Measurements from ENCODE around the gene RAB29. TPM values are rescaled to one million over a fixed set of nuclear protein-coding genes. Genes with fewer than 3 reads are reported as not detected.

Gene RAB29
- total RNA-seq, 1 experiment from 2014 or later, result 18.1 TPM

DNA sequence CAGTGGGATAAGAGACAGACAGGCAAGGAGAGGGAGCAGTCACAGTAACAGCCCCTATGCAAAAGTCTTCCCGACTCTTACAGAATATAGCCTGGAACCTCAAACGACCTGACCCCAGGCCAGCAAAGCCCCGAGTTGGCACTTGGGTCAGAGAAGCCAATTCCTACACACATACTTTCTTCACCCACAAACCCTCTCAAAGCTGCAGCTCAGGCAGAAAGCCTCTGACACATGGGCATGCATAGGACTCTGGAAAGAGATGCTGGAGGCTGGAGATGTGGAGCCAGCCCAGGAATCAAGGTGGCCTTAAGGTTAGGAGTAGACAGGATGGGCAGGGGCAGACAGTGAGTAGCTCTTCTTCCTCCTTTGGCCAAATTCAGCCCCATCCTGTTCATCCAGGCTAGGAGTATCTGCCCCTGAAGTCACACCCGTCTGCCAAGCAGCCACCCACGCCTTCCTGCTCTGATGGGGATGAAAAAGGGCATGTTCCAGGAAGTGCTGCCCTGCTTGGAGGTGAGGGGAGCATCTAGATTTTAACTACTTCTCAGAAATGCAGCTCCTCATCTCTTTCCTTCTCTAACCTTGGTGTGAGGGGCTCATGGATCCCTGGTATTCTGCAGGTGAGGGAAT lies 29.9 kb upstream of the RAB29 start:
- no peaks in the 10 kb centered on the region for H3K9me3 ChIP-seq (replicated peaks)
- peaks cover 42% of the 10 kb centered on the region for H3K36me3 ChIP-seq
- H3K4me3 ChIP-seq, result no peak overlapping the region
- H3K4me1 ChIP-seq (replicated peaks), result no peaks in the 10 kb centered on the region
- H3K27ac ChIP-seq, result no peak overlapping the region
- no peaks in the 10 kb centered on the region for H3K27me3 ChIP-seq (replicated peaks)
- no peak for DNase-seq (ENCODE audit: low read depth in 1 of 2, low spot score in 2 of 2)

DNA sequence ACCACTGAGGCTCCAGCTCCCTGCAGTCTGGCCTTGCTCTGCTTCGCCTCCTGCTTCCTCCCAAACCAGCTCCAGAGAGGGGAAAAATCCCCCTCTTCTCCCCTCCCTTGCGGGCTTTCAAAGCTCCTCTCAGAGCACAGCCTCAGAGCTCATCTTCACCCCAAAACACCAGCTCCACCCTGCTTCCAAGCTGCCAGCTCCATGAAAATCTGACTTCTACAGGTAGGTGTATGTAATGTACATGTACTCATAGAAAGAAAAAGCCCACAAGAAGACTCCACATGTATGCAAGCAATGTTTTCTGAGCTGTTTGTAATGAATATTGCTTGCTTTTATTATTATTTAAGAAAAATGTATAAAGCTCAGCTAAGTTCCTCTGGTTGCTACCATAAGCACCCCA lies 29.3 kb upstream of the RAB29 start:
- no peak for DNase-seq (ENCODE audit: low read depth in 1 of 2, low spot score in 2 of 2)
- Histone ChIP-seq H3K4me1 (replicated peaks) (no peaks in the 10 kb centered on the region), H3K9me3 (replicated peaks) (no peaks in the 10 kb centered on the region), H3K4me3 (no peak overlapping the region), H3K27ac (no peak overlapping the region), H3K27me3 (replicated peaks) (no peaks in the 10 kb centered on the region), H3K36me3 (peaks cover 42% of the 10 kb centered on the region)

DNA sequence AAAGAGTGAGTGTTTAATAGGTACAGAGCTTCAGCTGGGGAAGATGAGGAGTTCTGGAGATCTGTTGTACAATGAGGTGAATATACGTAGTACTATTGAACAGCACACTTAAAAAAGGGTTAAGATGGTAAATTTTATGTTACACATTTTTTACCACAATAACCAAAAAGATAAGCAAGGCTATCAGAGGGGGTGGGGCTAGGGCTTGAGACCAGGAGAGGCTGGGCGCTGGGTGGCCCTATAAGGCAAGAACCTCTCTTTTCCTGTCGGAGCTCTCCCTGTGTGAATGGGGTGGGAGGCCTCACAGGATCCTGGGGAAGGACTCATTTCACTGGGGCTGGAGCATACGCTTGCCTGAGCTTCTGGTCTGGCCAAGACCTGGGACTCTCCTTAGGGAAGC lies 28.7 kb upstream of the RAB29 start:
- H3K36me3 ChIP-seq, result peaks cover 42% of the 10 kb centered on the region
- H3K27ac ChIP-seq, result no peak overlapping the region
- no peaks in the 10 kb centered on the region for H3K27me3 ChIP-seq (replicated peaks)
- H3K4me1 ChIP-seq (replicated peaks), result no peaks in the 10 kb centered on the region
- no peaks in the 10 kb centered on the region for H3K9me3 ChIP-seq (replicated peaks)
- DNase-seq (ENCODE audit: low read depth in 1 of 2, low spot score in 2 of 2), result no peak
- no peak overlapping the region for H3K4me3 ChIP-seq

DNA sequence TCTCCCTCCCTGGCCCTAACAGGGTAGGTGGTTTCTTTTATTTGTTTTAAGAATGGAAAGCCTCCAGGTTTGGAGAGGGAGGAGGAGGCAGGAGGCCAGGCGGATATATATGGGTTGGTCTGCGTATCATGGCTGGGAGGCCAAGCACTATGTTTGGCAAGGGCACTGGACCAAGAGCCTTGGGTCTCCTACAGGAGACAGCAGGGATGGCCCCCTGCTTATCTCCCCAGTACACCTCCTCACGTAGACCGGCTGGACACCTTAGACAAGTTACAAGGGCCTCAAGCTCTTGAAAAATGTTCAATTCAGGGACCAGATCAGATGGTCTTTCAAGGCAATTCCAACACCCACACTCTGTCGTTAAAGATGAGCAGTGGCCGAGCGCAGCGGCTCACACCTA lies 26.8 kb upstream of the RAB29 start:
- no peak overlapping the region for H3K27ac ChIP-seq
- no peaks in the 10 kb centered on the region for H3K4me1 ChIP-seq (replicated peaks)
- H3K27me3 ChIP-seq (replicated peaks), result no peaks in the 10 kb centered on the region
- H3K36me3 ChIP-seq, result peaks cover 48% of the 10 kb centered on the region
- DNase-seq (ENCODE audit: low read depth in 1 of 2, low spot score in 2 of 2), result no peak
- no peaks in the 10 kb centered on the region for H3K9me3 ChIP-seq (replicated peaks)
- H3K4me3 ChIP-seq, result no peak overlapping the region

DNA sequence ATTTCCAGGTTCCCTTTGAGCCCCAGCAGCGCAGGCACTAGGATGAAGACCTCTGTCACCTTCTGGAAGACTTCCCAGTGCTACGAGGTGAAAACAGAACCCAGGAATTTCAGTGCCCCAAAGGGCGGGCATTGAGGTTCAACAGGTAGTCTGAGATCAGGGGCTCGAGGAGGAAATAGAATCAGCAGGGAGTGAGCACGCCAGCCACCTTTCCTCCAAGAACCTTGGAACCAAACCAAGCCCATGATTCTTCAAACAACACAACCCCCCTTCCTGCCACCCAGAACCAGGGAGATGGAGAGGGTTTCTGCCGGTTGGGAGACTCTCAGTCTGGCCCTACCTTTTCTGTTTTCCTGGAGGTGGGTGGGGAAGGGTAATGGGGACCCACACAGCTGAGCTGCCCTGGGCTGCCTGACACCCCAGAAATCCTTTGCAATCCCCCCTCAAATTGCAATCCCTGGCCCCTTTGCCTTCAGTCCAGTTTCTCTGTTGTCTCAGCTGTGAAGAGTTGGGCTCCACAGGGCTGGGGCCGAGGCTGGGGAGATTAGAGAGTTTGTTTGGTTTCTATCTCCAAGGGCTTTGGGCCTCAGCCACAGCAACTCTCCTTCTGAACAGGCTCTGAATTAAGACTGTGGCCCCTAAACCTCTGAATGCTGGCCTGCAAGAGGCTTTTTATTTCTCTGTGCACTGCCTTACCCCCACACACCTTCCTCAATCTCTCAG lies 25.9 kb upstream of the RAB29 start:
- Histone ChIP-seq H3K27me3 (replicated peaks) (no peaks in the 10 kb centered on the region), H3K4me1 (replicated peaks) (no peaks in the 10 kb centered on the region), H3K4me3 (no peak overlapping the region), H3K27ac (no peak overlapping the region), H3K36me3 (peaks cover 50% of the 10 kb centered on the region), H3K9me3 (replicated peaks) (no peaks in the 10 kb centered on the region)
- DNase-seq (ENCODE audit: low read depth in 1 of 2, low spot score in 2 of 2), result no peak

DNA sequence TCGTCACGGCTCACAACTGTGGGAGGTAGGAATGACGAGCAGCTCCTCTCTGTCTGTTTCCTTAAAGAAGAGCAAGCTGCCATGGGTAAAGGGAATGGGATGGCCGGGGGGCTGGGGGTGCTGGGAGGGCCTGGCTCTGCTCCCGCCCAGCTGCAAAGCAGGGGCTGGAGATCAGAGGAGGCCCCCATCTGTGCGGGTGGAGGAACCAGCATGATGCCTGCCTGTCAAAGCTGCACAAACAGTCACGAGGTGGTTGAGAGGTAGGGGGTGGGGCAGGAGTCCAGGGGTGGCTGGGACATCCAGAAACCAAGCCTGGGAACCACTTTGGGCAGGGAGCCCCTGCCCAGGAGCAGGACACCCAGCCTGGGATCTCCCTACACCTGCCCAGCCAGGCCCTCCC lies 25.1 kb upstream of the RAB29 start:
- Histone ChIP-seq H3K4me1 (replicated peaks) (no peaks in the 10 kb centered on the region), H3K27me3 (replicated peaks) (no peaks in the 10 kb centered on the region), H3K36me3 (peaks cover 53% of the 10 kb centered on the region), H3K27ac (no peak overlapping the region), H3K4me3 (no peak overlapping the region), H3K9me3 (replicated peaks) (no peaks in the 10 kb centered on the region)
- no peak for DNase-seq (ENCODE audit: low read depth in 1 of 2, low spot score in 2 of 2)

DNA sequence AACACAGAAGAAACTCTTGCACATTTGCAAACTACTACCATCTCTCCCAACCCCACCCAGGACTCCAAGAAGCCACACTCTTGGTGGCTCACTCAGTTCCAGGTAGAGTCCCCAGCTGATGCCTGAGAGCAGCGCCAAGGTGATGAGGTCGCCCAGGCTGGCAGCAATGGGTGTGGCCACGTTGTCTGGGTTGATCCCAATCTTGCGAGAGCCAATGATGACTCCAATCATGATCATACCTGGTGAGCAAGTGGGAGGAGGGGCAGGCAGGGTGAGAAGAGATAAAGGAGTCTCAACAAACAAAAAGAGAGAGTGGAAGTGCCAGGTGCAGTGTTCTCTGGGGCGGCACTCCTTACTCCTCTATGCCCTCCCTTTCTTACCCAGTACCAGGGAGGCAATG lies 23.3 kb upstream of the RAB29 start:
- Histone ChIP-seq H3K27ac (no peak overlapping the region), H3K4me1 (replicated peaks) (no peaks in the 10 kb centered on the region), H3K27me3 (replicated peaks) (no peaks in the 10 kb centered on the region), H3K4me3 (no peak overlapping the region), H3K36me3 (peaks cover 63% of the 10 kb centered on the region), H3K9me3 (replicated peaks) (no peaks in the 10 kb centered on the region)
- DNase-seq (ENCODE audit: low read depth in 1 of 2, low spot score in 2 of 2), result no peak

DNA sequence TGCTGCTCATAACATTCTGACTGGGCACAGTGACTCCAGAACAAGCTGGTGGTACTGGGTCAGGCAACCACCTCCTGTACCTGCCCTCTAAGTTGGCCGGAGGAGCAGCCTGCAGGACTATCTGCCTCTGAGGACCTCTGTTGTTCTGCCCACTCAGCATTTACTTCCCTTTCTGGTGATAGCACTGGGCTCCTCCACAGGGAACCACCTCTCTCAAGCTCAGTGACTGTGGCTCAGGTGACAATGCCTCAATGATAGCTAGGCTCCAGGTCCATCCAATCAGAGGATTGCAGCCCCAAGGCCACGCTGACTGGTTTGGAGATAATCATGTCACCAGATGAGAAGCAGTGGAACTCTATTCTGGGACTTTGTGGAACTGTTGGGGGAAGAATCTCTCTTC lies 21.9 kb upstream of the RAB29 start:
- H3K27me3 ChIP-seq (replicated peaks), result no peaks in the 10 kb centered on the region
- no peak overlapping the region for H3K4me3 ChIP-seq
- no peaks in the 10 kb centered on the region for H3K4me1 ChIP-seq (replicated peaks)
- H3K27ac ChIP-seq, result no peak overlapping the region
- H3K36me3 ChIP-seq, result peaks cover 74% of the 10 kb centered on the region
- DNase-seq (ENCODE audit: low read depth in 1 of 2, low spot score in 2 of 2), result no peak
- no peaks in the 10 kb centered on the region for H3K9me3 ChIP-seq (replicated peaks)

DNA sequence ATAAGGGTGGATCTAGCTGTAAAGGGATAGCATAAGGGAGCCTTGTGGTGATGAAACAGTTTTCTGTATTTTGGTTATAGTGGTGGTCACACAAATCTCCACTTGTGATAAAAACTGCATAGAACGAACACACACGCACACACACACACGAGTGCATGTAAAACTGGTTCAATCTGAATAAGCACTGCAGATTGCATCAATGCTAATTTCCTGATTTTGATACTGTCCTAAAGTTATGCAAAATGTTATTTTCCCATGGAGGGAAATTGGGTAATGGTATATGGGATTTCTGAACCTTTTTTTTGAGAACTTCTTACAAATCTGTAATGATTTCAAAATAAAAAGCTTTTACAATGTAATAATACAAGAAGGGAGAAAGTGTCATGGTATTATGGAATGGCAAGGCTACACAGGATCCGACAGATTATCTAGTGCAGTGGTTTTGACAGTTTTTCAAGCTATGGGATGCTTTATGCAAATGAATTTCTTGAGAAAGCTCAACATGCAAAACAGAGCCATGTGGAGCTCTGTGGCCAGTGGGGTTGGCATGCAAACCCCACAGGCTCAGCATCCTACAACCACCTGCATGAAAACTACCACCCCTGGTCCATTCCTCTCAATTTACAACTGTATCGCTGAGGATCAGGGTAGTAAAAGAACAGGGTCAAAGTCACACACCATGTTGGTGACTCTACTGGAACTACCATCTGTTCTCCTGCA lies 18.9 kb upstream of the RAB29 start:
- no peaks in the 10 kb centered on the region for H3K27me3 ChIP-seq (replicated peaks)
- no peaks in the 10 kb centered on the region for H3K9me3 ChIP-seq (replicated peaks)
- H3K4me3 ChIP-seq, result no peak overlapping the region
- no peak for DNase-seq (ENCODE audit: low read depth in 1 of 2, low spot score in 2 of 2)
- H3K27ac ChIP-seq, result no peak overlapping the region
- peaks cover 79% of the 10 kb centered on the region for H3K36me3 ChIP-seq
- H3K4me1 ChIP-seq (replicated peaks), result no peaks in the 10 kb centered on the region

DNA sequence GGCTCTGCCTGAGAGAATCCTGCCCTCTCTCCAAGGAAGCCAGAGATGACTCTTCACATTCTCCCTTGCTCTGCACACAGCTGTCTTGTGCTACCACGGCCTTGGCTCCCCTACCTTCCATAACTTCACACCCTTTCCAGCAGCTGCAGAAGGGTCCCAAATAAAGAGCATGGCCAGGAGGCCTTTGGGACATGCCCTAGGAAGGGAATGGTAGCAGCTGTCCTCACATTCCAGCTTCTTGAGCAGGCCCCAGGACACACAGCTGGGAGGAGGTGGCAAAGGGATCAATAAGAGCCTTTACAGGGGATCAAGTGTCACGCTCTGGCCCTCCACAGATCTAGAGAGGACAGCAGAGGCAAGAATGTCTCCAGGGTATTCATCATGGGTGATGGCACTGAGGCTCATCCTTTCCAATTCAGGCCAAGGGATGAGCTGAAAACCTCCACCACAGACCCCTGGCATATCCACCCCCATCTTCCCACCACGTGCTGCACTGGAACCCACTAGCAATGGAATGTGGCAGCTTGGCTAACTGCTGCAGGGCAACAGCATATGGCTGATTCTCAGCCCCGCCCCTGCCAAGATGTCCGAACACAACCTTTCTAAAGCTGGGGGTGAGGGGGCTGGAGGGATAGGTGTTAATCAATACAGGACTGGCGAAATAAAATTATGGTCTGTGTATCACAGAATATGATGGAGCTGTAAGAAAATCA lies 17.8 kb upstream of the RAB29 start:
- Histone ChIP-seq H3K4me3 (no peak overlapping the region), H3K36me3 (peaks cover 68% of the 10 kb centered on the region), H3K4me1 (replicated peaks) (no peaks in the 10 kb centered on the region), H3K27ac (no peak overlapping the region), H3K9me3 (replicated peaks) (no peaks in the 10 kb centered on the region), H3K27me3 (replicated peaks) (no peaks in the 10 kb centered on the region)
- DNase-seq (ENCODE audit: low read depth in 1 of 2, low spot score in 2 of 2), result no peak

DNA sequence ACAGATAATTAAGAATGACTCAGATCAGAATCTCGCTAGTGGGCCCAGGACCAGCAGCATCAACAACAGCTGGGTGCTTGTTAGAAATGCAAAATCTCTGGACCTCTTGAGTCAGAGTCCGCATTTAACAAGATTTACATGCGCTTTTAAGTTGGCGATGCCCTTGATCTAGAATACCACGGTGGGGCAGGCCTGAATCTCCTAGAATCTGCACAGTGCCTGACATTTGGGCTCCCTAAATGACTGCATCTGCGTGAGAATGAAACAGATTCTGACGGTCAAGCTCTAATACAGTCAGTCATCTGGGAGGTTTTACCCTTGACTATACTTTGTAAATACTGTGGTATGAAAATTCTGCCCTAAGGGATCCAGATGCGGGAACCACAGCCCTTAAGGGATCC lies 17.2 kb upstream of the RAB29 start:
- H3K27ac ChIP-seq, result no peak overlapping the region
- H3K4me3 ChIP-seq, result no peak overlapping the region
- no peaks in the 10 kb centered on the region for H3K27me3 ChIP-seq (replicated peaks)
- no peaks in the 10 kb centered on the region for H3K9me3 ChIP-seq (replicated peaks)
- H3K36me3 ChIP-seq, result peaks cover 62% of the 10 kb centered on the region
- H3K4me1 ChIP-seq (replicated peaks), result no peaks in the 10 kb centered on the region
- DNase-seq (ENCODE audit: low read depth in 1 of 2, low spot score in 2 of 2), result no peak

DNA sequence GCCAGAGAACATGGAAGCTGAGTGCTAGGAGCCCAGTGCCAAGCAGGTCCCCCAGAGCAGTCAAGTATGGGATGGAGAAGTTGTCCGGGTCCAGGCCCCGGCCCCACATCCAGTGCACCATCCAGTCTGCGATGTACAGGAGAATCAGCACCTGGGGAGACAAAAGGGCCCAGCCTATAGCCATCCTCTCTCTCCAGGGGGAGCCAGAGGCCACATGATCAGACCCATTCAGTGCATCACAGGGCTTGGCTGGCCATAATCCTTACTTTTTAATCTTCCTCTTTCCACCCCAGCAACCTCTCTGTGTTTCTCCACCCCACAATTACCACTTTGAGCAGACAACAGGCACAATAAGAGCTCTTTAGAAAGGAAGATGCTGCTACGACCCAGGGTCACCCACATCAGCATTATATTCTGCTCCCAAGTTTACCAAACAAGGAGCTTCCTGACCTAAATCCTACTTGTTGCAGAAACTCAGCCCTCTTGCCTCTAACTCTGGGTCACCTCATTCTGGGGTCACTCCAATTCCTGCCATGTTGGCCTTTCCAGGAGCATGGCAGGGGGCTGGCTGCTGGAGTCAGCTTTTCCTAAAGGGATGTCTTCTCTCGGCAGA lies 16.4 kb upstream of the RAB29 start:
- no peaks in the 10 kb centered on the region for H3K9me3 ChIP-seq (replicated peaks)
- peak; percentile 44 to 64 for DNase-seq (ENCODE audit: low read depth in 1 of 2, low spot score in 2 of 2)
- no peak overlapping the region for H3K4me3 ChIP-seq
- no peaks in the 10 kb centered on the region for H3K27me3 ChIP-seq (replicated peaks)
- peaks cover 54% of the 10 kb centered on the region for H3K36me3 ChIP-seq
- H3K27ac ChIP-seq, result no peak overlapping the region
- no peaks in the 10 kb centered on the region for H3K4me1 ChIP-seq (replicated peaks)

DNA sequence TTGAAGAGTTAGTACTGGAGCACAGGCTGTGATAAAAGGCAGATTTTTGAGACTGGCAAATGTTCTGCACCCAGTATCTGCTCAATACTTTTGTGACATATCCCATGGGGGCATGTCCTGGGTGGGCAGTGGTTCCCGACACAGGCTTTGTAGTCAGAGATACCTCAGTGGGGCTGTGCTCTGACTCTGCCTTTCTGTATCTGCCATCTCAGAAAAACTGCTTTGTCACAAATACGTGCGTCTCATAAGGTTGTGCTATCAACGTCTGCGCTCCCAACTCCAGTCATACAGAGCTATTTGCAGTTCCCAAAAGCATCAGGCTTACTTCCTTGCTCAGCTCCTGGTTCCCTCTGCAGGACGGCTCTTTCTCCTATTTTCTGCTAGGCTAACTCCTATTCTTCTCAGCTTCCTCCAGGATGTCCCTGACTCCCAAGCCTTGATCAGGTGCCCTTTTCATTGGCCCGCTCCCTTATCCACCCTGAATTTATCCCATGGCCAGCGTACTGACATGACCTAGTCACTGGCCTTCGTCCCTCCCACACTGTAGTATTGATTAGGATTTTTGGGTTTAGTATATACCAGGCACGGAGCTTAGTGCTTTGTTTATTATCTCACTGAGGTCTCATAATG lies 12.1 kb upstream of the RAB29 start:
- H3K27me3 ChIP-seq (replicated peaks), result no peaks in the 10 kb centered on the region
- H3K9me3 ChIP-seq (replicated peaks), result no peaks in the 10 kb centered on the region
- H3K4me3 ChIP-seq, result no peak overlapping the region
- no peaks in the 10 kb centered on the region for H3K4me1 ChIP-seq (replicated peaks)
- no peak for DNase-seq (ENCODE audit: low read depth in 1 of 2, low spot score in 2 of 2)
- H3K27ac ChIP-seq, result no peak overlapping the region
- peaks cover 23% of the 10 kb centered on the region for H3K36me3 ChIP-seq
